ENCODE measurements around the gene MLST8.
"Not testable (repeated sequence)": the region's sequence is repeated elsewhere in the genome, so short reads cannot be mapped to it uniquely, and the experiment has no call there.

MLST8 gene

DNA sequence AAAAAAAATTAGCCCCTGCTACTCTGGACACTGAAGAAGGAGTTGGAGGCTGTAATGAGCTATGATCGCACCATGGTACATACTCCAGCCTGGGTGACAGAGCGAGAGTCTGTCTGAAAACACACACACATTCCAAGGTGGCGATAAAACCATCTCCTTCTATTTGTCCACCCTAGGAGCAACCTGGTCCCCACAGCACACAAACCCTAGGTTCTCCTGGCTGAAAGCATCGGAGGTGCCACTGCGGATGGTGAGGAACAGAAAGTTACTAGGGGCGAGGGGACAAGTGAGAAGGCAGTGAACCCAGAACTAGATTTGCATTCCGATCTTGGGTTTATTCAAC lies 47.5 kb downstream of the MLST8 start:
- DNase-seq: no peak

GRCh38 chr16:2253293-2253692 lies 48.0 kb downstream of the MLST8 start:
- DNase-seq: no peak

- DNase-seq: no peak
Measured at GRCh38 chr16:2256531-2257140, 51.4 kb downstream of the MLST8 start.

DNA sequence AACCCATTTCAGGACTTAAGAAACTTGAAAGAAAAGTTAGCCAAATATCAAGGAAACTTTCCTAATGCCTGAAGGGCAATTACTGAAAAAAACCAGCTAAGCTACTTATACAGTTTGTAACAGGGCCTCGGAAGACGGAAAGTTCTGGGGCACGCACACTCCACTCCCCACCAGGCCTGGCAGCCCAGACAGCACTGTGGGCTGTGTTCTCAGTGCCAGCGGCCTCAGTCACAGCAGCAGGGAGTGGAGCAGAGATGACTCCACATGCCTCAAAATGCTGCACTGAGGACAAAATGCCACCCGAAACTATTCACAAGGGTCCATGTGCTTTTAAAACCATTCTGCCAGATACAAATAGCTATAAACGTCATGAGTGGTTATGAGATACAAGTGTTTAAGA lies 52.5 kb downstream of the MLST8 start:
- DNase-seq: no peak

DNA sequence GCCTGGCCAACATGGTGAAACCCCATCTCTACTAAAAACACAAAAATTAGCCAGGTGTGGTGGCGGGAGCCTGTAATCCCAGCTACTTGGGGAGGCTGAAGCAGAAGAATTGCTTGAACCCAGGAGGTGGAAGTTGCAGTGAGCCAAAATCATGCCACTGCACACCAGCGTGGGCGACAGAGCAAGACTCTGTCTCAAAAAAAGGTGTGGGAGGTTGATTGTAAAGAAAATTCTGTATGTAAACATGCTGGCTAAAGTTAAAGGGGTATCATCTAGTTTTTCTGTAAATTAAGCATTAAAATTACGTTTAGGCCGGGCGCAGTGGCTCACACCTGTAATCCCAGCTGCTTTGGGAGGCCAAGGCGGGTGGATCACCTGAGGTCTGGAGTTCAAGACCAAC lies 53.3 kb downstream of the MLST8 start:
- DNase-seq: not testable (repeated sequence)
